HG02642 (cell line): ENCODE results near the gene TOB2.
"Not testable (repeated sequence)": the region's sequence is repeated elsewhere in the genome, so short reads cannot be mapped to it uniquely, and the experiment has no call there.

Experiments used
- ATAC-seq: cut with Tn5 transposase; IDR thresholded peaks from one replicate; pipeline ENCODE4 v1.9.1; 2021; ENCODE audit warnings: mild to moderate bottlenecking; ENCODE audit not compliant: unreplicated experiment, poor library complexity

TOB2 gene

GRCh38 chr22:41468381-41469217, 22.0 kb upstream of the TOB2 start, which contains the start of the genes ACO2 and PHF5A:
ACO2 (plus strand) TSS chr22:41469117; CDS start chr22:41469147, 30 bp downstream.
PHF5A (minus strand) TSS chr22:41468692; CDS start chr22:41468653, 39 bp downstream.
- ATAC-seq = peak; percentile 90

GRCh38 chr22:41461901-41462300, 15.3 kb upstream of the TOB2 start:
- ATAC-seq = no peak

- not testable (repeated sequence) for ATAC-seq
Observed at GRCh38 chr22:41460071-41460470, 13.5 kb upstream of the TOB2 start.

- no peak for ATAC-seq
Observed at GRCh38 chr22:41459431-41459830, 12.8 kb upstream of the TOB2 start.

GRCh38 chr22:41458161-41458728, 11.6 kb upstream of the TOB2 start:
- ATAC-seq = no peak

GRCh38 chr22:41448189-41448808, 1.7 kb upstream of the TOB2 start:
- ATAC-seq = peak; percentile 49

- peak; percentile 10 for ATAC-seq
Observed at GRCh38 chr22:41447435-41448188, 1.0 kb upstream of the TOB2 start.

- no peak for ATAC-seq
Observed at GRCh38 chr22:41446057-41446501, 522 bp downstream of the TOB2 start.

- no peak for ATAC-seq
Observed at GRCh38 chr22:41445129-41446056, 1.2 kb downstream of the TOB2 start.

- peak; percentile 48 for ATAC-seq
Observed at GRCh38 chr22:41444360-41445128, 2.1 kb downstream of the TOB2 start.

- no peak for ATAC-seq
Observed at GRCh38 chr22:41442240-41442792, 4.3 kb downstream of the TOB2 start.

- ATAC-seq = not testable (repeated sequence)
Observed at GRCh38 chr22:41440511-41440910, 6.1 kb downstream of the TOB2 start.

GRCh38 chr22:41437198-41437597, 9.4 kb downstream of the TOB2 start:
- ATAC-seq = no peak

GRCh38 chr22:41436322-41437113, 10.1 kb downstream of the TOB2 start:
- no peak for ATAC-seq

- ATAC-seq = no peak
Observed at GRCh38 chr22:41435560-41435959, 11.0 kb downstream of the TOB2 start.

GRCh38 chr22:41434361-41435003, 12.1 kb downstream of the TOB2 start:
- not testable (repeated sequence) for ATAC-seq

GRCh38 chr22:41433480-41433879, 13.1 kb downstream of the TOB2 start:
- ATAC-seq = not testable (repeated sequence)
